ENCODE measurements around the gene ZFYVE1.

DNA sequence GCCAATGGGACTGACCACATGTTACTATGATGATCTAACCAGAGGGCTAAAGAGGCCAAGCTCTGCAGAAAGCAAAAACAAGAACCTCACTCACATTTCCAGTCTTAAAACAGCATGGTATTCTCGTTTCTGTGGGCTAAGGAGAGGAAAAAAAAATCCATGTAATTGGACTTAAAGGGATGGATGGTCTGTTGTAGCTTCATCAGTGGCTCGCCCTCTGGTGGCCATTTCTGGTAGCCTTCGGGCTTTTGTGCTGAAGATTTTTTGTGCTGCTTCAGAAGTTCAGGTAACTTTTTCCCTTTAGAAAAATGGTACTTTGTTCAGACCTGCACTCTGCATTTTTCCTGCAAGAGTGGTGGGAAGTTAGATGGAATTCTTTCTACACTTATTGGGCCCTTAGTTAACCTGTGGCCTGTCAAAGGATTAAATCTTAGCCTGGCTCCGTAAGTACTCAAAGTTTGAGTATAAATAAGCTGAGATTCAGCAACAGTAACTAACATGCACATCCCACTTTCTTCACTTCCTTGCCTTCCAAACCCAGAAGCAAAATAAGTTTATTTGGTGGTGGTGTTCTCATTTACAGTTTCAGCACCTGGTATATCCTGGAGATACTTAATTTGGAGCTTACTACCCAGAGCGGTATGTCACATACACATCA, 78.3 kb downstream of the ZFYVE1 start:
- TF ChIP-seq POLR2AphosphoS5 (IDR thresholded peaks at IDR 0.05; ENCODE audit: insufficient read depth, low read depth, low read length) (no peak), POLR2A (IDR thresholded peaks at IDR 0.05; ENCODE audit: low read depth, low read length) (no peak)
- TF ChIP-seq, protein P1, sequence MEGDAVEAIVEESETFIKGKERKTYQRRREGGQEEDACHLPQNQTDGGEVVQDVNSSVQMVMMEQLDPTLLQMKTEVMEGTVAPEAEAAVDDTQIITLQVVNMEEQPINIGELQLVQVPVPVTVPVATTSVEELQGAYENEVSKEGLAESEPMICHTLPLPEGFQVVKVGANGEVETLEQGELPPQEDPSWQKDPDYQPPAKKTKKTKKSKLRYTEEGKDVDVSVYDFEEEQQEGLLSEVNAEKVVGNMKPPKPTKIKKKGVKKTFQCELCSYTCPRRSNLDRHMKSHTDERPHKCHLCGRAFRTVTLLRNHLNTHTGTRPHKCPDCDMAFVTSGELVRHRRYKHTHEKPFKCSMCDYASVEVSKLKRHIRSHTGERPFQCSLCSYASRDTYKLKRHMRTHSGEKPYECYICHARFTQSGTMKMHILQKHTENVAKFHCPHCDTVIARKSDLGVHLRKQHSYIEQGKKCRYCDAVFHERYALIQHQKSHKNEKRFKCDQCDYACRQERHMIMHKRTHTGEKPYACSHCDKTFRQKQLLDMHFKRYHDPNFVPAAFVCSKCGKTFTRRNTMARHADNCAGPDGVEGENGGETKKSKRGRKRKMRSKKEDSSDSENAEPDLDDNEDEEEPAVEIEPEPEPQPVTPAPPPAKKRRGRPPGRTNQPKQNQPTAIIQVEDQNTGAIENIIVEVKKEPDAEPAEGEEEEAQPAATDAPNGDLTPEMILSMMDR (IDR thresholded peaks at IDR 0.05; ENCODE audit: extremely low read depth in 1 of 2, insufficient read depth in 1 of 2, low read depth in 1 of 2, low read length in 2 of 2): peak; percentile 87
